ENCODE data around the gene QKI.

Gene QKI

DNA sequence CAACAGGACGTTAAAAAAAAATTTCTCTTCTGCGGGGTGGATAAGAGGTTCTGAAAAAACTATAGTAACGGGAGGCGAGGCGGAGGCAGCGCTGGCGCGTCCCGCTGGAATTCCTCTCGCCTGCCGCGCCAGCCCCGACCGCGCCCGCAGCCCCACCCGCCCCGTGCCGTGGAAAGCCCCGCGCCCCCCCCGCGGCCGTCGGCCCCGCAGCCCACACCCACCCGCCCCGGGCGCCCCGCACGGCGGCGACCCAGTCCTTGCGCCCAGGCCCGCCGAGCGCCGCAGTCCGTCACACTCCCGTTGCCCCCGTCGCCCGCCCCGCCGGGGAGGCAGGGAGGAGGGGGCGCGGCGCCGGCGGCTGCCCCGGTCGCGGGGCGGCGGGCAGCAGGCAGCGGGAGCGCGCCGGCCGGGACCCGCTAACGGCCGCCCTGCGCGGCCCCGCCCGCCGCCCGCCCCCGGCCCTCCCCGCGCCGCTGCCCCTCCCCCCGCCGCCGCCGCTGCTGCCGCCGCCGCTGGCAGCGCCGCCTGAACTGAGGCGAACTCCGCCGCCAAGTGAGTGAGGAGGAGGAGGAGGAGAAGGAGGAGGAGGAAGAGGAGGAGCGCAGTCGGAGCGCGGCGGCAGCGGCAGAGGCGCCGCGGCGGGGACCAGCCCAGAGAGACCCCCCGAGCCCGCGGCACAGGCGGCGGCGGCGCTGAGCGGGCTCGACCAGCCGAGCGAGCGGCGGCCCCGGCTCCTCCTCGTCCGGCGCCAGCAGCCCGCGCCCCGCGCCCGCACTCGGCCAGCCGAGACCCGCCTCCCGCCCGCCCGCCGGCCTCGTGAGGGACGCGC lies at the start of gene QKI:
TSS of gene QKI (plus strand) at position 602 of the 829 bp plus-strand sequence. CDS start 476 bp downstream, outside the sequence.
- TF ChIP-seq, protein P1, sequence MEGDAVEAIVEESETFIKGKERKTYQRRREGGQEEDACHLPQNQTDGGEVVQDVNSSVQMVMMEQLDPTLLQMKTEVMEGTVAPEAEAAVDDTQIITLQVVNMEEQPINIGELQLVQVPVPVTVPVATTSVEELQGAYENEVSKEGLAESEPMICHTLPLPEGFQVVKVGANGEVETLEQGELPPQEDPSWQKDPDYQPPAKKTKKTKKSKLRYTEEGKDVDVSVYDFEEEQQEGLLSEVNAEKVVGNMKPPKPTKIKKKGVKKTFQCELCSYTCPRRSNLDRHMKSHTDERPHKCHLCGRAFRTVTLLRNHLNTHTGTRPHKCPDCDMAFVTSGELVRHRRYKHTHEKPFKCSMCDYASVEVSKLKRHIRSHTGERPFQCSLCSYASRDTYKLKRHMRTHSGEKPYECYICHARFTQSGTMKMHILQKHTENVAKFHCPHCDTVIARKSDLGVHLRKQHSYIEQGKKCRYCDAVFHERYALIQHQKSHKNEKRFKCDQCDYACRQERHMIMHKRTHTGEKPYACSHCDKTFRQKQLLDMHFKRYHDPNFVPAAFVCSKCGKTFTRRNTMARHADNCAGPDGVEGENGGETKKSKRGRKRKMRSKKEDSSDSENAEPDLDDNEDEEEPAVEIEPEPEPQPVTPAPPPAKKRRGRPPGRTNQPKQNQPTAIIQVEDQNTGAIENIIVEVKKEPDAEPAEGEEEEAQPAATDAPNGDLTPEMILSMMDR (IDR thresholded peaks at IDR 0.05; ENCODE audit: low read depth, low read length): no peak
- peak; percentile 57 for DNase-seq (ENCODE audit: extremely low read depth, low read depth)

DNA sequence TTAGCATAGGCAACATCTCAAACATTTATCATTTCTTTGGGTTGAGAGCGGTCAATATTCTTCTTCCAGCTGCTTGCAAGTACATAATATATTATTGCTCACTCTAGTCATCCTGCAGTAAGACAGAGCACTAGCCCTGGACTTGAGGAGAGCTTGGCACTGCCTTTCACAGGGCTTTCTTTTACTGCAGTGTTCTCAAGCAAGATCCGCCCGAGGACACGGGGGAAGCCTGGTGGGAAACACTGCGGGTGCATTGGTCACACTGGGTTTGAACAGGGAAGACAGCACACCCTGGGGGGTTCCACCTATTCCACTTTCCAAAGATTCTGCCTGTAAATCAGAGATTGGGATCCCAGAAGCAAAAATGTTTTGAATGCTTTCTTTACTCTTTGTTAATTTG lies 48.2 kb upstream of the QKI start:
- DNase-seq (ENCODE audit: extremely low read depth, low read depth): no peak
- TF ChIP-seq, protein P1 (IDR thresholded peaks at IDR 0.05; ENCODE audit: low read depth, low read length): no peak

DNA sequence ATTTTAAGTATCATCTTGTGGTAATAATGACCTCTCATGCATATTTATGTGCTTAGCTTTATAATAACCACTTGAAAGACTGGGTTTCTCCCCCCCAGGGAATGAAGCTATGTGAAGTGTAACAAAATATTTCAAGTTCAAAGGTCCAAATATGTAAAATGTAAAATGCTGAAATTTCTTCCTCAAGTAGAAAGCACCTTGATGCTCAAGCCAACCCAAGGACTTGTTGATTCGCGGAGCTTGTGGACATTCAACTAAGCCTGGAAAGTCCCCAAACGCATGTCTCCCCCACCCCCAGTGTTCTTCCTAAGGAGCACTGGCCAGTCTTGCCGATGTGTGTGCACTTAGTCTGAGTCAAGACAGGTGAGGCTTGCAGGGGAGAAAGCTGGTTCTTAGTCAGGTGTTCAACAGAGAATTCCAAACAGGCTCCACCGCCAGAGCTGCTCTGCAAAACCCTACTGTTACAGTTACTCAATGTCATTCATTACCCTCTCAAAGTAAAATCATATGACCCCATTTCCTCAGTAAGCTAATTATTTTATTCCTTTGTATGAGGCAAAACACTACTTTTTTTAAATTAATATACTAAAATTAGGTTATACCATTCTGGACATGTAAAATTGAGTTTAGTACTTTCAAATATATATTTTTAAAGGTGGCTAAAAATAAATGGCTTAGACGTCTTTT lies 46.9 kb upstream of the QKI start:
- TF ChIP-seq, protein P1 (IDR thresholded peaks at IDR 0.05; ENCODE audit: low read depth, low read length): no peak

DNA sequence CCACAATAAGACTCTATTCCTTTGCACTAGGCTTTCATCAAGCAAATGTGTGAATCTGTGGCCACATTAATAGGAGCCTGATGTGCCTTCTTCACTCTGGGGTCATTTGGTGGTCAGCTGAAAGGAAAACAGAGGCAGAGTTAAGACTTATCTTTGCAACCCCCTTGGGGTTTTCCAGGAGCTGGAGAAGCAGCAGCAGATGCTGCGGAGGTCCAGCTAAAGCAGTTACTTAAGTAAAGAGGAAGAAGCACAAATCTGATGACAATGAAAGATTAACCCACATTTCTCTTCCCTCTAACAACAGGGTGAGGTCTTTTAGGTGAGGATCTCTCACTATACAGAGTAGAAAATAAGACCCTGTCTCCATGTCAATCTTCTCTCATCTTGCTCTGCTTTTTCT lies 45.4 kb upstream of the QKI start:
- no peak for DNase-seq (ENCODE audit: extremely low read depth, low read depth)
- TF ChIP-seq, protein P1 (IDR thresholded peaks at IDR 0.05; ENCODE audit: low read depth, low read length): no peak

More for the DNA sequence above, 46.9 kb upstream of the QKI start:
- DNase-seq (ENCODE audit: extremely low read depth, low read depth): no peak

DNA sequence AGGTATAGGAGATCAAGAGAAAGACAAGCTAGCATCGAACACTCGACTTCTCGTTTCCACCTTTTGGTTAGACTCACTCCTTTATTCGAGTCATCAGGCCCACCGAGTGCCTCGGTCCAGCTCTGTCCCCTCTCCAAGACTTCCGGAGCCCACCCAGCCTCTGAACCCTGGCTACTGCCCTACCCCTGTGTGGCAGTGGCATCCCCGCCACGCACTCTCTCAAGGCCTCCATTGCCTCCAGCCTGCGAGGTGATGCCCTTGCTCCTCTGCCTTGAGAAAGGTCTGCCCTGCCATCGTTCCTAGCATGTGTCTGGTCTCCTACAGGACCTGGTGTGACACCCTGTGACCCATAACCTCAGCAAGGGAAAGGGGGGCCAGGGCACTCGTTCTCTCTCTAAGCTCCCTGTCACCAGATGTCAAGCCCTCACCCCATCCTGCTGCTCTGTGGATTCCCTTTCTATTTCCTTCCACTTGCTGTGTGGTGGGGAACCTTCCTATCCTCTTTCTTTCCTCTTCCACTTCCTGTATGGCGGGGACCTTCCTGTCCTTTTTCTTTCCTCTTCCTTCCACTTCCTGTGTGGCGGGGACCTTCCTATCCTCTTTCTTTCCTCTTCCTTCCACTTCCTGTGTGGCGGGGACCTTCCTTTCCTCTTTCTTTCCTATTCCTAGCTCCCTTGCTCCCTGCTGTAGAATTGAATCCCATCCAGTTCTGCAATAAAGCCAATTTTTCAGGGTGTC lies 44.7 kb upstream of the QKI start:
- TF ChIP-seq, protein P1 (IDR thresholded peaks at IDR 0.05; ENCODE audit: low read depth, low read length): no peak
- DNase-seq (ENCODE audit: extremely low read depth, low read depth): no peak

DNA sequence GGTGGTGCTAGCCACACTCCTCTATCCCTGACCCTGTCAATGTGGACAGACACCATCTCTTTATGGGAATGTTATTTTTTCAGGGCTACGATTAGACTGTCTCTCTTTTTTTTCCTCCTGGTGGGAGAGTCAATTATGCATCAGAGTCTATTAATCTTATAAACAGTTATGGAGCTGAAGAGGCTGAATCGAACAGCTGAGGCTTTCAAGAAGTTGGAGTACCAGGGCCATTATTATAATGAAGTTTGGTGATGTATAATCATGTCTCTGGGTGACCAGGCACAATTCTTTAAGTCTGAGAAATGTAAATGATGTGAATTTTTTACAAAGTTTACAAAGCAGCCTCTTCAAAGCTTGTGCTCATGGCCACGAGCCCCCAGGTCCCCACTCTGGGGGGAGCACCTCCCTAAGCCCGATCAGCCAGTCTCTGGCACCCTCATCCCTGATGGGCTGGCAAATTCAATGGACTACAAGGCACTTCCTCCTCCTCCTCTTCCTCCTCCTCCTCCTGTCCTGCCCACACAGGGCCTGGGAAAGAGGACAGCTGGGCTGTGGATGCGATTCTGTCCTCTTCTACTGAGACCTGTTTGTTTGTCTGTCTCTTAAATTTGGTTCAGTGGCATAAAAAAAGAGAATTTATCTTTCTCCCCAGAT lies 43.9 kb upstream of the QKI start:
- TF ChIP-seq, protein P1 (IDR thresholded peaks at IDR 0.05; ENCODE audit: low read depth, low read length): no peak

More for the DNA sequence above, 43.9 kb upstream of the QKI start:
- DNase-seq (ENCODE audit: extremely low read depth, low read depth): no peak
